HL-60 (cell line): ENCODE measurements around the gene ATP2B3.

Experiments
- DNase-seq, 2 experiments: peaks; one replicate each; pipeline ENCODE4 v3.0.0-alpha.2; 2010 to 2020; ENCODE audit warnings: low read depth in 1 of 2, low spot score in 1 of 2
- H3K27ac ChIP-seq: fragments of 250-450 bp; sonication (Bioruptor Pico); replicated peaks from 2 replicates; pipeline ENCODE4 v1.5.1; 2020; ENCODE audit warnings: mild to moderate bottlenecking, moderate library complexity
- H3K27me3 ChIP-seq: fragments of 250-450 bp; sonication (Bioruptor Pico); 2 replicates; pipeline ENCODE4 v1.5.1; 2021; ENCODE audit warnings: mild to moderate bottlenecking, moderate library complexity; ENCODE audit not compliant: insufficient read depth, poor library complexity, severe bottlenecking
- H3K4me3 ChIP-seq: replicated peaks from 2 replicates; pipeline ENCODE4 v1.5.1; 2011; ENCODE audit warnings: mild to moderate bottlenecking, control low read depth, low read length; ENCODE audit not compliant: insufficient read depth
- GABPA ChIP-seq: IDR thresholded peaks from 2 replicates; pipeline ENCODE4 v1.6.1; 2012; ENCODE audit warnings: low read depth
- POLR2AphosphoS5 ChIP-seq: IDR thresholded peaks from 2 replicates; pipeline ENCODE4 v1.6.1; 2012; ENCODE audit warnings: low read depth
- SPI1 ChIP-seq: IDR thresholded peaks from 2 replicates; pipeline ENCODE4 v1.6.1; 2012; ENCODE audit warnings: low read depth, mild to moderate bottlenecking, borderline replicate concordance
- TF ChIP-seq, protein P1 (sequence below): IDR thresholded peaks from 2 replicates; pipeline ENCODE4 v1.6.1; 2012; ENCODE audit warnings: low read depth; ENCODE audit not compliant: insufficient replicate concordance
- TF ChIP-seq, protein P2 (sequence below): IDR thresholded peaks from one replicate; pipeline ENCODE4 v1.5.1; 2011; ENCODE audit warnings: low read length, control low read depth, inconsistent platforms; ENCODE audit not compliant: insufficient read depth

The ATP2B3 gene

DNA sequence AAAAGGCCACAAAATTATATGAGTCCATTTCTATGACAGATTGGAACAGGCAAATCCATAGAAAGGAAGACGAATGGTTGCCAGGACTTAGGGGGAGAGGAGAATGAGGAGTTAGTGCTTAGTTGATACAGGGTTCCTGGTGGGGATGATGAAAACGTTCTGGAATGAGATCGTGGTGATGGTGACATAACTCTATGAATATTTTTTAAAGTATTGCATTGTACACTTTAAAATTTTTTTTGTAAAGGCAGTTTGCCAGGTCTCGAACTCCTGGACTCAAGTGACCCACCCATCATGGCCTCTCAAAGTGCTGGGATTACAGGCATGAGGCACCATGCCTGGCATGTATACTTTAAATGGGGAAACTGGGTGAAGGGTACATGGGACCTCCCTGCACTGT, 91.4 kb downstream of the ATP2B3 start:
- no peak overlapping the region for H3K27ac ChIP-seq
- no peak overlapping the region for H3K4me3 ChIP-seq
- no peak for DNase-seq
- H3K27me3 ChIP-seq: no peaks in the 10 kb centered on the region
- TF ChIP-seq SPI1 (no peak), GABPA (no peak), POLR2AphosphoS5 (no peak)
- TF ChIP-seq, protein P1, sequence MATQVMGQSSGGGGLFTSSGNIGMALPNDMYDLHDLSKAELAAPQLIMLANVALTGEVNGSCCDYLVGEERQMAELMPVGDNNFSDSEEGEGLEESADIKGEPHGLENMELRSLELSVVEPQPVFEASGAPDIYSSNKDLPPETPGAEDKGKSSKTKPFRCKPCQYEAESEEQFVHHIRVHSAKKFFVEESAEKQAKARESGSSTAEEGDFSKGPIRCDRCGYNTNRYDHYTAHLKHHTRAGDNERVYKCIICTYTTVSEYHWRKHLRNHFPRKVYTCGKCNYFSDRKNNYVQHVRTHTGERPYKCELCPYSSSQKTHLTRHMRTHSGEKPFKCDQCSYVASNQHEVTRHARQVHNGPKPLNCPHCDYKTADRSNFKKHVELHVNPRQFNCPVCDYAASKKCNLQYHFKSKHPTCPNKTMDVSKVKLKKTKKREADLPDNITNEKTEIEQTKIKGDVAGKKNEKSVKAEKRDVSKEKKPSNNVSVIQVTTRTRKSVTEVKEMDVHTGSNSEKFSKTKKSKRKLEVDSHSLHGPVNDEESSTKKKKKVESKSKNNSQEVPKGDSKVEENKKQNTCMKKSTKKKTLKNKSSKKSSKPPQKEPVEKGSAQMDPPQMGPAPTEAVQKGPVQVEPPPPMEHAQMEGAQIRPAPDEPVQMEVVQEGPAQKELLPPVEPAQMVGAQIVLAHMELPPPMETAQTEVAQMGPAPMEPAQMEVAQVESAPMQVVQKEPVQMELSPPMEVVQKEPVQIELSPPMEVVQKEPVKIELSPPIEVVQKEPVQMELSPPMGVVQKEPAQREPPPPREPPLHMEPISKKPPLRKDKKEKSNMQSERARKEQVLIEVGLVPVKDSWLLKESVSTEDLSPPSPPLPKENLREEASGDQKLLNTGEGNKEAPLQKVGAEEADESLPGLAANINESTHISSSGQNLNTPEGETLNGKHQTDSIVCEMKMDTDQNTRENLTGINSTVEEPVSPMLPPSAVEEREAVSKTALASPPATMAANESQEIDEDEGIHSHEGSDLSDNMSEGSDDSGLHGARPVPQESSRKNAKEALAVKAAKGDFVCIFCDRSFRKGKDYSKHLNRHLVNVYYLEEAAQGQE: no peak
- TF ChIP-seq, protein P2, sequence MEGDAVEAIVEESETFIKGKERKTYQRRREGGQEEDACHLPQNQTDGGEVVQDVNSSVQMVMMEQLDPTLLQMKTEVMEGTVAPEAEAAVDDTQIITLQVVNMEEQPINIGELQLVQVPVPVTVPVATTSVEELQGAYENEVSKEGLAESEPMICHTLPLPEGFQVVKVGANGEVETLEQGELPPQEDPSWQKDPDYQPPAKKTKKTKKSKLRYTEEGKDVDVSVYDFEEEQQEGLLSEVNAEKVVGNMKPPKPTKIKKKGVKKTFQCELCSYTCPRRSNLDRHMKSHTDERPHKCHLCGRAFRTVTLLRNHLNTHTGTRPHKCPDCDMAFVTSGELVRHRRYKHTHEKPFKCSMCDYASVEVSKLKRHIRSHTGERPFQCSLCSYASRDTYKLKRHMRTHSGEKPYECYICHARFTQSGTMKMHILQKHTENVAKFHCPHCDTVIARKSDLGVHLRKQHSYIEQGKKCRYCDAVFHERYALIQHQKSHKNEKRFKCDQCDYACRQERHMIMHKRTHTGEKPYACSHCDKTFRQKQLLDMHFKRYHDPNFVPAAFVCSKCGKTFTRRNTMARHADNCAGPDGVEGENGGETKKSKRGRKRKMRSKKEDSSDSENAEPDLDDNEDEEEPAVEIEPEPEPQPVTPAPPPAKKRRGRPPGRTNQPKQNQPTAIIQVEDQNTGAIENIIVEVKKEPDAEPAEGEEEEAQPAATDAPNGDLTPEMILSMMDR: no peak

DNA sequence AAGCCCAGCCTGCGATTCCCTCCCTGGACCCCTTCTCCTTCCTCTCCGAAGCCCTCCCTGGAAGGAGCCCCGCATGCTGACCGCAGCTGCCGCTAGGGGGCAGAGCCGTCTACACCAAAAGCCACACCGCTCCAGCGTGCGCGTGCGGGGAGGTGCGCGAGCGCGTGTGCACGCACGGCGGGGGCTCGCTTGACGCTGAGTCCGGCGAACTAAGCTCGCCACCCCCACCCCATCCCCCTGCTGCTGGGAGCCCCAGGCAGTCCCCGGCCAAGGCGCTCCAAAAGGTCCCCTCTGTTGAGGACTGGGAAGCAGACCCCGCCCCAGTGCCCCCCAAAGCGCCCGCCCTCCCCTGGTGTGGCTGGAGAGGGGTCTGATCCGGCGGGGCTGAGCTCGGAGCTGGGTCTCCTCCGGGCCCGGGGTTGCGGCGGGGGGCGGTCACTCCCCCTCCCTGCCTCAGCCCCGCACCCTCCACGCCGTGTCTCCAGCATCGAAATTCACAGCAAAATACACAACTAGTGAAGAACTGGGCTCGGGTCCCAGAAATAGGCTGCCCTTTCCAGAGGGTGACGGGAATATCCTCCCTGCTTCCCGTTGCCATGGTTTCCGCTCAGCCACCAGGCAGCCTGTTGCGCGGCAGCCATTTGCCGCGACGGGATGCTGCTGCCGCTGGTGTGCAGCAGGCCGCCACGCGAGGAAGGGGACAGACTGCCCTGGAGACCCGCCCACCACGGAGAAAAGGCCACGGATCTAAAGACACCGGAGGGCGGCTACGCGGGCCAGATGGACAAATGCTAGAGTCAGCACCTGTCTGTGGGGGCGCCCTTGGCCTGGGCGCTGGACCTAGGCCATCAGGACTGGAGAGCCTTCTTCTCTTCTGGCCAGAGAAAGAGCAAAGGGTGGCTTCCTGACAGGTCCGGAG, 92.7 kb downstream of the ATP2B3 start:
- TF ChIP-seq, protein P2: peak; percentile 24
- no peak for TF ChIP-seq GABPA
- peak; percentile 18 to 46 for DNase-seq
- H3K27ac ChIP-seq: no peak overlapping the region
- no peak overlapping the region; the same call in 1 of the 2 replicates for H3K4me3 ChIP-seq
- no peaks in the 10 kb centered on the region for H3K27me3 ChIP-seq

DNA sequence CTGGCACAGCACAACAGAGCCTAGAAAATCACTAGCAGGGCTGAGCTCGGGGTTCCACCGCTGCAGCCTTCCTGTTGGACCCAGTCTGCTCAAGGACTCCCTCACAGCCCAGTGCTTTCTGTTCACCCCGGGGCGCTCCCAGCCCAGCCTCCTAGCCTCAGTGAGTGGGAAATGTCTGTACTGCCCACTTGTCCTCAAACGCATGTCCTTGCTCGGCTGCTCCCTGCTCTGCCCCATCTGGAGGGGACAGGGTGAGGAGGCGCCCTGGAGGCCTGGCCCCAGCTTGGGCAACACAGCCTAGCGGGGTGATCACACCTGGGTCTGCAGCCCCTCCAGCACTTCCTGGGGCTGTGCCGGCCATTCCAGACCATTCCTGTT, 93.4 kb downstream of the ATP2B3 start:
- H3K27me3 ChIP-seq: no peaks in the 10 kb centered on the region
- no peak overlapping the region for H3K27ac ChIP-seq
- DNase-seq: no peak
- TF ChIP-seq, protein P1: no peak
- TF ChIP-seq, protein P2: no peak
- no peak for TF ChIP-seq POLR2AphosphoS5
- TF ChIP-seq SPI1: no peak
- H3K4me3 ChIP-seq: no peak overlapping the region
